Heart left ventricle (tissue), 16 donors: ENCODE measurements around the gene ASIP. TPM values are rescaled to one million over a fixed set of nuclear protein-coding genes. Genes with fewer than 3 reads are reported as not detected.

Source experiments
- ATAC-seq, 4 donors: fragments of 200-7000 bp; cut with Tn5 transposase; one replicate each; pipeline ENCODE4 v1.9.1; 2020 to 2022; ENCODE audit warnings: moderate library complexity in 4 of 4, mild to moderate bottlenecking in 3 of 4, moderate number of reproducible peaks in 1 of 4
- DNase-seq, 5 donors: peaks; one replicate each; pipeline ENCODE4 v3.0.0-alpha.2; 2020
- H3K27ac ChIP-seq, 12 donors: fragments of 200-600 bp; sonication (generic) in 4 of 12; one replicate each; pipeline versions ENCODE4 v1.5.0 to v1.8.0; 2016 to 2022; ENCODE audit warnings: mild to moderate bottlenecking in 2 of 12
- H3K27me3 ChIP-seq, 9 donors: fragments of 200-600 bp; sonication (generic) in 2 of 9; one replicate each; pipeline versions ENCODE4 v1.5.1 to v1.8.0; 2016 to 2022; ENCODE audit warnings: mild to moderate bottlenecking in 3 of 9
- H3K36me3 ChIP-seq, 9 donors: fragments of 200-600 bp; sonication (generic) in 2 of 9; one replicate each; pipeline versions ENCODE4 v1.5.0 to v1.8.0; 2018 to 2022; ENCODE audit warnings: mild to moderate bottlenecking in 2 of 9
- H3K4me1 ChIP-seq, 12 donors: fragments of 200-600 bp; sonication (generic) in 4 of 12; one replicate each; pipeline versions ENCODE4 v1.5.0 to v1.8.0; 2016 to 2022; ENCODE audit warnings: mild to moderate bottlenecking in 3 of 12
- H3K4me3 ChIP-seq, 12 donors: fragments of 200-600 bp; sonication (generic) in 4 of 12; one replicate each; pipeline versions ENCODE4 v1.5.0 to v1.8.0; 2017 to 2022; ENCODE audit warnings: mild to moderate bottlenecking in 9 of 12, moderate library complexity in 4 of 12
- H3K9me3 ChIP-seq, 12 donors: fragments of 200-600 bp; sonication (generic) in 4 of 12; one replicate each; pipeline versions ENCODE4 v1.5.0 to v1.8.0; 2016 to 2022; ENCODE audit warnings: mild to moderate bottlenecking in 1 of 12
- CTCF ChIP-seq, 12 donors: fragments of 200-600 bp; sonication (generic) in 4 of 12; IDR thresholded peaks; one replicate each; pipeline versions ENCODE4 v1.5.0 to v1.8.0; 2018 to 2022; ENCODE audit warnings: antibody characterized with exemption in 12 of 12, mild to moderate bottlenecking in 5 of 12
- POLR2A ChIP-seq, 2 donors: fragments of 450-650 bp; IDR thresholded peaks; one replicate each; pipeline ENCODE4 v1.6.1; 2017; ENCODE audit warnings: antibody characterized with exemption in 2 of 2, mild to moderate bottlenecking in 2 of 2, moderate library complexity in 2 of 2
- WGBS, 4 donors: extraction: QIAGEN DNeasy Blood & Tissue Kit in 2 of 4; methylation state at CpG; one replicate each; pipeline versions ENCODE4 v1.1.5 to v1.1.7; 2013 to 2018; 5-methylcytosine and 5-hydroxymethylcytosine counted together
- intact Hi-C, 10 donors: fragments of 100-400 bp; cut with DNase I; formaldehyde crosslinking; loops; one replicate each; pipeline versions ENCODE4 v1.11.1 to v1.14.2; 2022
- polyA plus RNA-seq, 2 donors: library from polyadenylated mRNA; stranded (reverse); fragments of 200-250 nt; gene quantifications; one replicate each; pipeline ENCODE4 v1.2.3, GENCODE V29; 2013
- total RNA-seq, 9 donors: library from RNA; depleted of rRNA in 2 of 9; stranded (reverse); fragments of >200 nt in 2 of 9; fragmentation: NEBNext Ultra II Directional in 3 of 9; extraction: Animal tissue kit (Norgen Biotek cat#: 25700) in 3 of 9; gene quantifications; one replicate each; pipeline versions ENCODE4 v1.1.0 to v1.2.4, GENCODE V29; 2016 to 2023
- donor health status: ischemic (EF 13 %, LVEDD 7.1; RV severe dilation, severe dysfunction).
- donor health status: healthy with polysubstance abuse.
- donor health status: DM: no; HTN: yes; CAD: no.
- donor health status: DM: no; HTN: no; CAD: no.
- donor health status: ischemic (EF 25% LVEDD 6.9; RV normal size, moderate dysfunction).
- donor health status: ischemic (EF 25% LVEDD 5.7; RV mildly dilated, moderate dysfunction).
- donor health status: healthy.
- donor health status: DM: yes; HTN: yes; CAD: no.
- donor health status: ischemic (EF 35%, LVEDD 5.7; RV mildly dilated, moderate dysfunction).
- donor health status: nonischemic (EF 11% LVEDD 7.7; RV severe dilation, severe dysfunction).
- donor health status: DM: yes; HTN: yes; CAD: no.
- donor health status: PGD.
- donor health status: ischemic (EF 29% LVEDD 5.4; RV normal size, mild dysfunction).
- donor health status: nonischemic (EF 23%, LVEDD 6.1; RV moderate dilation, normal function).

Gene ASIP
- total and polyA plus RNA-seq, 11 donors = 0.75 to 117 (median 10.4) TPM

GRCh38 chr20:34312544-34313217 is 71.5 kb downstream of the ASIP start:
- Histone ChIP-seq H3K4me3 (peak overlapping the region in 7 of 12 donors; percentile 15 to 45 (median 33)), H3K27ac (no peak overlapping the region), H3K9me3 (no peaks in the 10 kb centered on the region), H3K4me1 (peaks cover 0 to 20% (median 11%) of the 10 kb centered on the region in 12 donors), H3K27me3 (peaks cover 0 to 17% (median 0%) of the 10 kb centered on the region in 9 donors), H3K36me3 (no peaks in the 10 kb centered on the region)
- peak; percentile 93 to 99 (median 98) for ATAC-seq
- peak; percentile 83 to 90 (median 86) for DNase-seq
- 9 to 17% (median 10%) methylated on average over 13 to 14 of the region's 14 CpGs for WGBS, 4 donors
- intact Hi-C loops = loop anchor here (1.0 to 10.0 kb wide), 19 partner anchors 120 to 462 kb away; partner anchors contain the start of genes DYNLRB1 (in 3 of the 10) and TP53INP2 (in 1 of the 10)
- TF ChIP-seq POLR2A (IDR thresholded peaks at IDR 0.05) = no peak
- TF ChIP-seq CTCF (IDR thresholded peaks at IDR 0.05) = peak; percentile 97 to 100 (median 99)

GRCh38 chr20:34315236-34315635 is 74.0 kb downstream of the ASIP start:
- no peaks in the 10 kb centered on the region for H3K9me3 ChIP-seq
- DNase-seq (no peak), ATAC-seq (no peak)
- H3K36me3 ChIP-seq = no peaks in the 10 kb centered on the region
- no peak overlapping the region for H3K4me3 ChIP-seq
- peaks cover 0 to 17% (median 0%) of the 10 kb centered on the region in 9 donors for H3K27me3 ChIP-seq
- WGBS, 4 donors = 88 to 93% (median 90%) methylated on average over 3 of the region's 3 CpGs
- intact Hi-C loops = loop anchor here in 9 of 10 donors (5.0 to 10.0 kb wide), 8 partner anchors 160 to 460 kb away; partner anchors contain the start of genes DYNLRB1 (in 1 of the 9) and TP53INP2 (in 1 of the 9)
- H3K4me1 ChIP-seq = peaks cover 0 to 20% (median 11%) of the 10 kb centered on the region in 12 donors
- TF ChIP-seq CTCF (IDR thresholded peaks at IDR 0.05) (no peak), POLR2A (IDR thresholded peaks at IDR 0.05) (no peak)
- no peak overlapping the region for H3K27ac ChIP-seq

GRCh38 chr20:34316196-34316814 is 75.1 kb downstream of the ASIP start:
- WGBS, 4 donors = 93 to 97% (median 95%) methylated on average over 6 of the region's 6 CpGs
- H3K4me3 ChIP-seq = no peak overlapping the region
- no peak for DNase-seq
- intact Hi-C loops = loop anchor here in 9 of 10 donors (5.0 to 10.0 kb wide), 8 partner anchors 158 to 458 kb away; partner anchors contain the start of genes DYNLRB1 (in 1 of the 9) and TP53INP2 (in 1 of the 9)
- H3K27ac ChIP-seq = no peak overlapping the region
- H3K27me3 ChIP-seq = peaks cover 0 to 12% (median 0%) of the 10 kb centered on the region in 9 donors
- no peaks in the 10 kb centered on the region for H3K36me3 ChIP-seq
- no peaks in the 10 kb centered on the region for H3K9me3 ChIP-seq
- peaks cover 0 to 17% (median 10%) of the 10 kb centered on the region in 12 donors for H3K4me1 ChIP-seq
- ATAC-seq = no peak
- TF ChIP-seq POLR2A (IDR thresholded peaks at IDR 0.05) = no peak
- TF ChIP-seq CTCF (IDR thresholded peaks at IDR 0.05) = no peak

Other genes starting within 250 kb of the ASIP start
- 100 to 1,000 TPM in 7 of 9 donors, 10 to 100 TPM in 2; 99.2 to 148 (median 106) TPM for gene RALY, start 247.5 kb upstream of the ASIP start, total RNA-seq
- gene RALY, start 247.5 kb upstream of the ASIP start, polyA plus RNA-seq = 100 to 1,000 TPM; 130 to 210 TPM
- gene EIF2S2, start 129.2 kb upstream of the ASIP start, total RNA-seq = 10 to 100 TPM; 35.5 to 53.8 (median 40.9) TPM
- gene EIF2S2, start 129.2 kb upstream of the ASIP start, polyA plus RNA-seq = 10 to 100 TPM; 25.8 to 81.7 TPM
- 100 to 1,000 TPM in 1 of 9 donors, 10 to 100 TPM in 8; 48.3 to 132 (median 57.2) TPM for gene AHCY, start 61.9 kb downstream of the ASIP start, total RNA-seq
- 10 to 100 TPM; 64.4 to 98.4 TPM for gene AHCY, start 61.9 kb downstream of the ASIP start, polyA plus RNA-seq
- gene ITCH, start 121.8 kb downstream of the ASIP start, total RNA-seq = 10 to 100 TPM; 36.4 to 49.0 (median 40.3) TPM
- gene ITCH, start 121.8 kb downstream of the ASIP start, polyA plus RNA-seq = 10 to 100 TPM in 1 of 2 donors, 1 to 10 TPM in 1; 6.0 to 21.8 TPM